ENCODE measurements around the gene COX17. TPM values are rescaled to one million over a fixed set of nuclear protein-coding genes. Genes with fewer than 3 reads are reported as not detected.

Gene COX17, protein sequence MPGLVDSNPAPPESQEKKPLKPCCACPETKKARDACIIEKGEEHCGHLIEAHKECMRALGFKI
- 98.4 to 137 TPM (median 112 TPM) in 5 replicates for total RNA-seq (2022; extraction: Qiagen RNA extraction; ENCODE audit: low read depth)

DNA sequence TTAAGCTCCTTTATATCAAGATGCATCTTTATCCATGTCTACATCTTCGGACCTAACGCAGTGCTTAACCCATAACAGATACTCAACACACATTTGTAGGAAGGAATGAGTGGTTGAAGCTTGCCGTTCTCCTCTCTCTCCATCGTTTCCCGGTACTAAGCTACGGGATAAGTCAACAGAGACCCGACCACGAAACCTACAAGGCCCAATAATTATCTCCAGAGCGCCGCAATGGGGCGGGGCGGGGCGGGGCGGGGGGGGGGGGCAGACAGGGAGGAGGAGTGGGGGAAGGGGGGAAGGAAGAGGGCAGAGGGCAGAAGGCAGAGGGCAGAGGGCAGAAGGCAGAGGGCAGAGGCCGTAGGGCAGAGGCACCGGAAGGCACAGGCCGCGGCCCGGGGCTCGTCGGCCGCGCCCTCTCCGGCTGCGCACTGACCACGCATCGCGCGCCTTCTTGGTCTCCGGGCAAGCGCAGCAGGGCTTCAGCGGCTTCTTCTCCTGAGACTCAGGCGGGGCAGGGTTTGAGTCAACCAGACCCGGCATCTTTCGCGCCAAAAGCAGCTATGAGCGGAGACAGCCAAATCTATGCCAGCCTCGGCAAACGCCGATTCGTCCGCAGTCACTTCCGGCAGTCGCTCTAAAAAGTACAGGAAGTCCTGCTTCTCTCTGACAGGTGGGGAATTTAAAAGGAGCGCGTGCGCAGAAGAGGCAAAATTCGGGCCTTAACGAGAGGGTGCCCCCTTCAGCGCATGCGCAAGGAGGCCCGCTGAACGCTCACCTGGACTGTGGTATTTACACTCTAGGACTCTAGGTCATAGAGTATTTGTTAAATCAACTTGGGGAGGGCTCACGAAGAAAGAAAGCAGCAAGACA is at the start of gene COX17:
Gene COX17, minus strand, starts transcription at position 636 of the 870 bp plus-strand sequence. Its CDS starts 96 bp downstream, at position 540.

DNA sequence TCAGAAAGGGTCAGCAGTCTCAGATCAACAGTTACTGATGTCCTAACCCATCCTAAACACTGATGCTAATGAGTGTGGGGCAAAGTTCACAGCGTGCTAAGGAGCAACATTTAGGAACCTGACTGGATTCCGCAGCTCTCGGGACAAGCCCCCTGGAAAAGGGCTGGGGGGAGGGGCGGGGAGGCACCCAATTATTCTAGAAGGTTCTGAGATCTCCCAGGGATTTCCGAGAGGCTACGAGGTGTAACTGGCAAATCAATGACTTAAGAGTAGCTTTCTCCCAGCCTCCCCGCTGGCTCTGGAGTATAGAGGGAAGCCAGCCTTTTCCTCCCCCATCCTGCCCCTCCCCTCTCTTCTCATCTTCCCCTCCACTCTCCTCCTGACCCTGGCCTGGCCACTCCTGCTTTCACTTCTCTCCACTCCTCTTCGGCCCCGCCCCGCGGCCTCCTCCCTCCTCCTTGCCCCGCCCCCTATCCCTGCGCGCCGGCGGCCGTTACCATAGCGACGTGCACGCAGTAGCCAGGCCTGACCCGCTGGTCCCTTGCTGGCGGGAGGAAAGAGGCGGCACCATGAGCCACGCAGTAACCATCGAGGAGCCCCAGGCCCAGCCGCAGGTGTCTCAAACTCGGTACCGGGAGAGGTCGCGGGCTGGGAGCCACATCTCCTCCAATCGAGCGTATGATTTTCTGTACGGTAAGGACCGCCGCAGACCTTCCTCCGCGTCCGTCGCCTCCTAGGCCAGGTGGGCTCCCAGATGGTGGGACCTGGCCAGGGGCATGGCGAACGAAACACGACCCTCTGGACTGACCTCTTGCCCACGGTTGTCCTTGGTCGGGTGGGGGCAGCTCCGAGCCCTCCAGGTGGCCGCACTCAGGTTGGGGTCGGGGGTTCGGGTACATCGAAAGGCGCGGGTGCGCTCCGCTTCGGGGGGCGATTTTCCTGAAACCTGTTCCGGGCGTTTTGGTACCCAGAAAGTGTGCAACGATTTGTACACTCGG is 25.6 kb upstream of the COX17 start, which contains the start of gene CFAP91:
Gene CFAP91, plus strand, starts transcription at position 493 of the 998 bp plus-strand sequence. Its CDS starts 77 bp downstream, at position 570.

DNA sequence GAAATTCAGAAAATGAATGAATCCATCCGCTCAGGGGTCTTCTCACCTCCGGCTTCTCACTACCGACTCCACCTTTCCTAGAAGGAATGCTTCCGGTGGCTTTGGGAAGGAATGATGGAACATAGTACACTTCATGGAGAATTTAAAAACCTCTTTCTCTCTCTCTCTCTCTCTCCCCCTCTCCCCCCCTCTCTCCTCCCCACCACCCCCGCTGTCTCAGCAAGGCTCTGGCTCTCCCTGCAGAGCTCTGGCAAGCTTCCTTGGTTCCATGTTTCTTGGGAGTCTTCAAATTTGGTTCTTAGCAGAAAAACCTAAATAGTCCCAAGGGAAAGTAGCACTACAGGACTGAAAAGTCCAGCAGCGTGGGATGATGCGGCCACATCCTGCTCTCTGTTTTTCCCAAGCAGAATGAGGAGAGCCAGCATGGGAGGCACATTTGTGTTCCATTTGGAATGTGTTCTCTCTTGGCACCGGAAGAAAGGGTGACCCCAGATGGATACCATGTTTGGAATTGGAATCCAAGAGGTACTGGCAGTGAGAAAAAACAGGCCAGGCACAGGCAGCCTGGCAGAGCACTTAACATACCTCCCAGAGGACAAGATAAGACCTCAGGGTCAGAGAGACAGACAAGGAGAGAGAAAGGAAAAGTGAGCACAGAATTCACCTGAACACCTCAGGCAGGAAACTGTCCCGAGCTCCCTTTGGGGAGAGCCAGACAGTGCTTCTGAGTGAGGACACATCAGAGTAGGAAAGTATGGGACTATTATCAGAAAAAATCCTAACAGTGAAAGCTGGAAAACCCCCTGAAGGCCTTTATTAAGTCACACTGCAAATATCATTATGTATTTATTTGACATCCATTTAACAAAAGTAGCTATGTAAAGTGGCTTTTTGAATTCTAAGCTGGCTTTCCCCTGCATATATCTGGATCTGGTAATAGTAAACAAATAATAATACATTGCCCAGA is 16.4 kb downstream of the COX17 start, which contains the start of gene POPDC2:
Gene POPDC2, minus strand, starts transcription at position 116 of the 967 bp plus-strand sequence. CDS start 166 bp downstream, outside the sequence.

Other genes starting within 250 kb of the COX17 start
- gene TMEM39A, start 213.8 kb downstream of the COX17 start, total RNA-seq (2022; extraction: Qiagen RNA extraction; ENCODE audit: low read depth): 21.9 to 32.8 TPM (median 28.4 TPM) in 5 replicates
- 9.1 to 9.8 TPM (median 9.5 TPM) in 5 replicates for gene POGLUT1, start 208.4 kb downstream of the COX17 start, total RNA-seq (2022; extraction: Qiagen RNA extraction; ENCODE audit: low read depth)
- gene TIMMDC1, start 178.9 kb downstream of the COX17 start, total RNA-seq (2022; extraction: Qiagen RNA extraction; ENCODE audit: low read depth): 68.0 to 91.0 TPM (median 83.6 TPM) in 5 replicates
- gene CD80, start 117.8 kb downstream of the COX17 start, total RNA-seq (2022; extraction: Qiagen RNA extraction; ENCODE audit: low read depth): not detected in 5 replicates
- gene ADPRH, start 97.9 kb downstream of the COX17 start, total RNA-seq (2022; extraction: Qiagen RNA extraction; ENCODE audit: low read depth): 2.8 to 3.8 TPM (median 2.9 TPM) in 5 replicates
- gene PLA1A, start 79.5 kb downstream of the COX17 start, total RNA-seq (2022; extraction: Qiagen RNA extraction; ENCODE audit: low read depth): 0.33 to 0.50 TPM (median 0.37 TPM) in 4 of 5 replicates, not detected in the other
- 0.18 to 0.37 TPM (median 0.22 TPM) in 4 of 5 replicates, not detected in the other for gene POPDC2, start 16.8 kb downstream of the COX17 start, total RNA-seq (2022; extraction: Qiagen RNA extraction; ENCODE audit: low read depth)
- gene CFAP91, start 25.6 kb upstream of the COX17 start, total RNA-seq (2022; extraction: Qiagen RNA extraction; ENCODE audit: low read depth): 0.21 to 0.40 TPM (median 0.34 TPM) in 3 of 5 replicates, not detected in the others
- gene NR1I2, start 104.7 kb upstream of the COX17 start, total RNA-seq (2022; extraction: Qiagen RNA extraction; ENCODE audit: low read depth): not detected in 5 replicates

All from A549 treated with CpdA at 1 μM for 4 hours (cell line).